ENCODE data around the gene TAL1. TPM values are rescaled to one million over a fixed set of nuclear protein-coding genes. Genes with fewer than 3 reads are reported as not detected.

Gene TAL1
- total RNA-seq, 4 donors from 2014 or later, result 3.9 to 14.9 (median 12.8) TPM

DNA sequence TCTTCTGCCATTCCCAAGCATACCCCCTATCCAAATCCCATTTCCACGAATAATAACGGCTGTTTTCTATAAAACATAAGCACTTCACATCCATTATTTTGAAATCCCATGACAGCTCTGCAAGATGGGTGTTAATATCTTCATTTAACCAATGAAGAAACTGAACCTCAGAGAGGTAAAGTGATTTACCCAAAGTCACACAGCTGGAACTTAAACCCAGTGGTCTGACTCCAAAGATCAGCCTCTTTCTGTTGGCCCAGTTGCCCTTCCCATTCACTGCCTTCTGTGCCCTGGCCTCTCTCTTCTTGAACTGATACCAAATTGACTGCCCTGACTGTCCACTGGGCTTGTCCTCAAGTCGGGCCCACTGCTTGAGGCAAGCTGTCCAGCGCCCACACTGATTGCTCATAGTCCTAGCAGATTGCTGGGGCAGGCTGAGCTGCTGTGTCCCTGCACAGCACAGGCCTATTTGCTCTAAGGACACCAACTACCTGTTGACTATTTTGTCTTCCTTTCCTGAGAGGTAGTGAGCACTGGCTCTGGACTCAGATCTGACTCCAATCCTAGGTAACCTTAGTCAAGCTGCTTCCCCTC is 19.3 kb downstream of the TAL1 start:
- no peak overlapping the region for H3K4me3 ChIP-seq (replicated peaks in 1 of 3)
- intact Hi-C loops (cut with DNase I), result no loop called here
- no peaks in the 10 kb centered on the region for H3K9me3 ChIP-seq
- peaks cover 0 to 4% of the 10 kb centered on the region in 2 donors for H3K4me1 ChIP-seq
- DNase-seq, result no peak
- TF ChIP-seq, protein P1, sequence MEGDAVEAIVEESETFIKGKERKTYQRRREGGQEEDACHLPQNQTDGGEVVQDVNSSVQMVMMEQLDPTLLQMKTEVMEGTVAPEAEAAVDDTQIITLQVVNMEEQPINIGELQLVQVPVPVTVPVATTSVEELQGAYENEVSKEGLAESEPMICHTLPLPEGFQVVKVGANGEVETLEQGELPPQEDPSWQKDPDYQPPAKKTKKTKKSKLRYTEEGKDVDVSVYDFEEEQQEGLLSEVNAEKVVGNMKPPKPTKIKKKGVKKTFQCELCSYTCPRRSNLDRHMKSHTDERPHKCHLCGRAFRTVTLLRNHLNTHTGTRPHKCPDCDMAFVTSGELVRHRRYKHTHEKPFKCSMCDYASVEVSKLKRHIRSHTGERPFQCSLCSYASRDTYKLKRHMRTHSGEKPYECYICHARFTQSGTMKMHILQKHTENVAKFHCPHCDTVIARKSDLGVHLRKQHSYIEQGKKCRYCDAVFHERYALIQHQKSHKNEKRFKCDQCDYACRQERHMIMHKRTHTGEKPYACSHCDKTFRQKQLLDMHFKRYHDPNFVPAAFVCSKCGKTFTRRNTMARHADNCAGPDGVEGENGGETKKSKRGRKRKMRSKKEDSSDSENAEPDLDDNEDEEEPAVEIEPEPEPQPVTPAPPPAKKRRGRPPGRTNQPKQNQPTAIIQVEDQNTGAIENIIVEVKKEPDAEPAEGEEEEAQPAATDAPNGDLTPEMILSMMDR (IDR thresholded peaks at IDR 0.05), result no peak
- no peak for TF ChIP-seq POLR2A (IDR thresholded peaks at IDR 0.05)
- no peaks in the 10 kb centered on the region for H3K27me3 ChIP-seq
- H3K27ac ChIP-seq, result peak overlapping the region in 2 of 3 donors; percentile 49 to 58
- H3K36me3 ChIP-seq, result no peaks in the 10 kb centered on the region
- 82 to 94% methylated on average over 4 of the region's 4 CpGs for WGBS, 2 donors

DNA sequence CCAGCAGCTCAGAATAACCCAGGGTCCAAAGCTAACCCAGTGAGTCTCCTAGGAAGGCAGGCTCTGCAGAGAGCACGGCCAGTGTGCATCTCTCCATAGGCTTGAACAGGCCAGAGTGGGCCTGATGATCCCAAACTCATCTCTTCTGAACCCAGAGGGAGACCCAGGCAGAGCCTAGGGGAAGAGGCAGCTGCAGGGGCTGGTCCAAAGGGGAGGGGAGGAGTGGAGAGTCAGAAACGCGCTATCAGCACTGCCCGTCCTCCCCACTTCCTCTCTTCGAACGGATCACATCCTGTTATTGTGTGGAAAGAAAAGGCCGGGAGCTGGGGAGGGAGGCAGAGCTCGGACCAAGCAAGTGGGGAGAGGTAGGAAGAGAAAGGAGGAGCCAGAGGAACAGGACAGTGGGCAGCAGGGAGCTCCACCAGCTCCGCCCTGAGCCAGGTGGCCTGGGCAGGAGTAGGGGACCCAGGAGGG is 20.2 kb downstream of the TAL1 start:
- intact Hi-C loops (cut with DNase I), result no loop called here
- peak overlapping the region in 2 of 3 donors; percentile 49 to 58 for H3K27ac ChIP-seq

DNA sequence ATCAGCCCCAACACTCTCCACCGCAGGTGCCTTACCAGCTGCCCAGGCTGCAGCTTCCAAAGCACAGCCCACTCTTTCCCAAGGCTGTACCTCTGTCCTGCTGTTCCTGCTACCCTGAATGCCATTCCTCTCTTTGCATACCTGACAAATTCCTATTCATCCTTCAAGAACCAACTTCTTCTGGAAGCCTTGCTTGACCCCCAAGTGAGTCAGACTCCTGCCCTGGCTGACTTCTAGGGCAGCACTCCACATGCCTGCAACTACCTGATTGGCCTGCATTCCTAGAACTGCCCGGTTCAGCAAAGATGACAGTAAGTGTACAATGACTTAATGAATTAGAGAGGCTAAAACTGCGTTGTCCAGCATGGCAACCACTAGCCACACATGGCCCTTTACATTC is 21.4 kb downstream of the TAL1 start:
- 73 to 81% methylated on average over 3 of the region's 3 CpGs for WGBS, 2 donors

More for the DNA sequence above, 20.2 kb downstream of the TAL1 start:
- H3K4me1 ChIP-seq, result peaks cover 0 to 4% of the 10 kb centered on the region in 2 donors
- H3K27me3 ChIP-seq, result no peaks in the 10 kb centered on the region
- TF ChIP-seq, protein P1 (IDR thresholded peaks at IDR 0.05), result no peak
- TF ChIP-seq POLR2A (IDR thresholded peaks at IDR 0.05), result peak in 1 of 2 donors; percentile 16
- 42 to 58% methylated on average over 8 to 9 of the region's 9 CpGs for WGBS, 2 donors
- no peaks in the 10 kb centered on the region for H3K36me3 ChIP-seq
- no peak for DNase-seq
- no peak overlapping the region for H3K4me3 ChIP-seq (replicated peaks in 1 of 3)
- no peaks in the 10 kb centered on the region for H3K9me3 ChIP-seq

DNA sequence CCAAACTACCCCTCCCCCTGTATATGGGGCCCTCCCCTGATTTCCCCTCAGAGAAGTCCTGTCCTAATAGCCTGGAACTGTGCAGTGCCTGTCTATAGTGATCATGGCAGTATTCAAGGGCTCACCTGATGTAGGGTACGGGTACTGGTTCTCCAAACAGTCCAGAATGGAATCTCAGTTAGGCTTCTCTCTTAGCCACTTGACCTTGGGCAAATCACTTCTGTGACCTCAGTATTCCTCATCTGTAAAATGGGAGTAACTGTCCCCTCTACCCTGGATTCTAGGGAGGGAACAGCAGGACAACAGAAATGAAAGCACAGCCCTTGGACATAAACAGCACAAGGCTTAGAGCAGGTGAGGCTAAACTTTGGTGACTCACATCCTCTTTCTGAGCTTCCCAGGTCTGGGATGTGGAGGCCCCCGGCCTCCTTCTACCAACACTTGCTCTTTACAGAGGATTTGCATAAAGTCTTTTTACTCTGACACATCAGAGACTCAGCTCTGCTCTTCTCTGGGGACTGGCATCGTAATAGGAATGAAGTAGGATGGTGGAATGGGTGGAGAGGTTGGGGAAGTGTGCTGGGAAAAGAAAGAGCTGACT is 22.2 kb downstream of the TAL1 start:
- Histone ChIP-seq H3K27ac (no peak overlapping the region), H3K4me1 (peaks cover 0 to 4% of the 10 kb centered on the region in 2 donors), H3K27me3 (no peaks in the 10 kb centered on the region), H3K4me3 (replicated peaks in 1 of 3) (no peak overlapping the region), H3K9me3 (no peaks in the 10 kb centered on the region), H3K36me3 (no peaks in the 10 kb centered on the region)
- intact Hi-C loops (cut with DNase I), result no loop called here
- no peak for DNase-seq
- no peak for TF ChIP-seq POLR2A (IDR thresholded peaks at IDR 0.05)
- TF ChIP-seq, protein P1 (IDR thresholded peaks at IDR 0.05), result no peak
- 72 to 76% methylated on average over 2 to 3 of the region's 3 CpGs for WGBS, 2 donors

More for the DNA sequence above, 21.4 kb downstream of the TAL1 start:
- intact Hi-C loops (cut with DNase I), result no loop called here
- H3K36me3 ChIP-seq, result no peaks in the 10 kb centered on the region
- peaks cover 0 to 4% of the 10 kb centered on the region in 2 donors for H3K4me1 ChIP-seq
- H3K27ac ChIP-seq, result no peak overlapping the region
- H3K9me3 ChIP-seq, result no peaks in the 10 kb centered on the region
- H3K27me3 ChIP-seq, result no peaks in the 10 kb centered on the region
- DNase-seq, result no peak
- no peak overlapping the region for H3K4me3 ChIP-seq (replicated peaks in 1 of 3)
- TF ChIP-seq, protein P1 (IDR thresholded peaks at IDR 0.05), result no peak
- TF ChIP-seq POLR2A (IDR thresholded peaks at IDR 0.05), result no peak

DNA sequence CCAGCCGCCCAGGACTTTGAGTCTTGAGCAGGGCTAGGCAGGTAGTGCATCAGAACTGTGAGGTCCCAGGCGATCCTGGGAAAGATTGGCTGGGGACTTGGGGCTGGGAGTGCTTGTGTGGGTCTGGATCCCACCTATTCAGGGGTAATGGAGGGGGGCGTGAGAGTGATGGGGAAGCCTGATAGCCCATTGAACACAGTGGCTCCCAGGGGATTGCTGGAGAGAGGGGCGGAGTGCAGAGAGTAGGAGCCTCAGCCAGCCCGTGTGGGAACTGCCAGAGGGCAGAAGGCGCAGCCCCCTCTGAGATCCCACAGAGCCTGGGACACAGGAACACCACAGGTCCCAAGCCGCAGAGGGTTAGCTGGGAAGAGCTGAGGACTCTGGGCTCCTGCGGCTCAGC is 22.9 kb downstream of the TAL1 start:
- intact Hi-C loops (cut with DNase I), result no loop called here
- DNase-seq, result no peak

More for the DNA sequence above, 22.9 kb downstream of the TAL1 start:
- TF ChIP-seq POLR2A (IDR thresholded peaks at IDR 0.05), result no peak
- TF ChIP-seq, protein P1 (IDR thresholded peaks at IDR 0.05), result no peak
- no peak overlapping the region for H3K27ac ChIP-seq
- peaks cover 0 to 4% of the 10 kb centered on the region in 2 donors for H3K4me1 ChIP-seq
- 34 to 59% methylated on average over 5 to 7 of the region's 8 CpGs for WGBS, 2 donors
- H3K9me3 ChIP-seq, result no peaks in the 10 kb centered on the region
- H3K36me3 ChIP-seq, result no peaks in the 10 kb centered on the region
- no peaks in the 10 kb centered on the region for H3K27me3 ChIP-seq
- no peak overlapping the region for H3K4me3 ChIP-seq (replicated peaks in 1 of 3)
